HepG2 (cell line): ENCODE data around the gene MEIOB. TPM values are rescaled to one million over a fixed set of nuclear protein-coding genes. Genes with fewer than 3 reads are reported as not detected.

Source experiments
- CBX1 ChIP-seq: IDR thresholded peaks from one replicate; pipeline ENCODE4 v1.6.1; 2016; ENCODE audit warnings: antibody characterized with exemption, low read depth
- HDAC2 ChIP-seq: sonication (generic); formaldehyde crosslinking; IDR thresholded peaks from 2 replicates; pipeline ENCODE4 v1.4.0; 2020; ENCODE audit warnings: missing genetic modification reagents
- NFATC3 ChIP-seq: sonication (generic); formaldehyde crosslinking; IDR thresholded peaks from 2 replicates; pipeline ENCODE4 v1.5.1; 2020; ENCODE audit warnings: mild to moderate bottlenecking, missing genetic modification reagents
- NFIB ChIP-seq: sonication (generic); formaldehyde crosslinking; IDR thresholded peaks from 2 replicates; pipeline ENCODE4 v1.9.0; 2021; ENCODE audit warnings: missing genetic modification reagents, mild to moderate bottlenecking, borderline replicate concordance
- RARG ChIP-seq: sonication (generic); formaldehyde crosslinking; IDR thresholded peaks from 2 replicates; pipeline ENCODE4 v1.4.0; 2020; ENCODE audit warnings: low read depth, mild to moderate bottlenecking, missing genetic modification reagents
- SCMH1 ChIP-seq: sonication (generic); formaldehyde crosslinking; IDR thresholded peaks from 2 replicates; pipeline ENCODE4 v1.9.0; 2021; ENCODE audit warnings: missing genetic modification reagents, mild to moderate bottlenecking, borderline replicate concordance
- SSRP1 ChIP-seq: IDR thresholded peaks from 2 replicates; pipeline ENCODE4 v1.6.1; 2016; ENCODE audit warnings: control low read depth
- ZBTB38 ChIP-seq: sonication (generic); formaldehyde crosslinking; IDR thresholded peaks from 2 replicates; pipeline ENCODE4 v1.5.1; 2020; ENCODE audit warnings: mild to moderate bottlenecking, missing genetic modification reagents
- ZNF232 ChIP-seq: sonication (generic); formaldehyde crosslinking; IDR thresholded peaks from 2 replicates; pipeline ENCODE4 v1.4.0; 2020; ENCODE audit warnings: missing genetic modification reagents, borderline replicate concordance
- ZNF430 ChIP-seq: sonication (generic); formaldehyde crosslinking; IDR thresholded peaks from 2 replicates; pipeline ENCODE4 v1.9.0; 2021; ENCODE audit warnings: mild to moderate bottlenecking, missing genetic modification reagents
- ZZZ3 ChIP-seq: sonication (generic); formaldehyde crosslinking; IDR thresholded peaks from 2 replicates; pipeline ENCODE4 v1.4.0; 2020; ENCODE audit warnings: missing genetic modification reagents, mild to moderate bottlenecking, borderline replicate concordance
- polyA plus RNA-seq, 8 experiments: library from polyadenylated mRNA; depleted of rRNA in 3 of 8; stranded (reverse) in 7 of 8; unstranded in 1 of 8; fragments of >200 nt; fragmentation: Illumina TruSeq in 4 of 8; extraction: Trizol in 4 of 8; gene quantifications; 2 replicates each; pipeline versions ENCODE4 v1.2.1 to v1.2.3, GENCODE V29; 2011 to 2016; ENCODE audit warnings: low read depth in 4 of 8, missing spikeins in 1 of 8, mixed read lengths in 1 of 8; ENCODE audit not compliant: insufficient read depth in 1 of 8
- total RNA-seq, 5 experiments: library from RNA; depleted of rRNA; stranded (reverse); fragments of >200 nt; fragmentation: Illumina TruSeq; extraction: Trizol; gene quantifications; 2 replicates each; pipeline ENCODE4 v1.2.3, GENCODE V29; 2016; ENCODE audit warnings: low read depth in 1 of 5
- TF ChIP-seq, protein P1 (sequence below): sonication (generic); formaldehyde crosslinking; IDR thresholded peaks from 2 replicates; pipeline ENCODE4; 2020; ENCODE audit warnings: missing genetic modification reagents, mild to moderate bottlenecking, borderline replicate concordance
- TF ChIP-seq, protein P2 (sequence below), 2 experiments: fragments of 450-650 bp in 1 of 2; sonication (generic) in 1 of 2; formaldehyde crosslinking; IDR thresholded peaks; 2 replicates each; pipeline versions ENCODE4 v1.5.0 to v1.8.0; 2020 to 2022; ENCODE audit warnings: mild to moderate bottlenecking in 1 of 2, missing genetic modification reagents in 1 of 2
- TF ChIP-seq, protein P3 (sequence below), 2 experiments: sonication (generic) in 1 of 2; formaldehyde crosslinking in 1 of 2; IDR thresholded peaks; 2 replicates each; pipeline versions ENCODE4 v1.5.1 to v1.6.1; 2011 to 2020; ENCODE audit warnings: borderline replicate concordance in 1 of 2, low read depth in 1 of 2, low read length in 1 of 2, mild to moderate bottlenecking in 1 of 2, missing genetic modification reagents in 1 of 2, moderate library complexity in 1 of 2
- TF ChIP-seq, protein P4 (sequence below): sonication (generic); formaldehyde crosslinking; IDR thresholded peaks from 2 replicates; pipeline ENCODE4 v1.5.1; 2020; ENCODE audit warnings: missing genetic modification reagents, mild to moderate bottlenecking, borderline replicate concordance
- TF ChIP-seq, protein P5 (sequence below): sonication (generic); formaldehyde crosslinking; IDR thresholded peaks from 2 replicates; pipeline ENCODE4 v1.5.1; 2020; ENCODE audit warnings: missing genetic modification reagents, mild to moderate bottlenecking, borderline replicate concordance
- TF ChIP-seq, protein P6 (sequence below): sonication (generic); formaldehyde crosslinking; IDR thresholded peaks from 2 replicates; pipeline ENCODE4 v1.9.0; 2021; ENCODE audit warnings: missing genetic modification reagents, borderline replicate concordance
- TF ChIP-seq, protein P7 (sequence below): sonication (generic); formaldehyde crosslinking; IDR thresholded peaks from 2 replicates; pipeline ENCODE4 v1.8.1; 2023; ENCODE audit warnings: mild to moderate bottlenecking, missing genetic modification reagents

MEIOB gene
- total and polyA plus RNA-seq, 2 of the 13 experiments (the other 11 are each of a cell fraction or from before 2014, with no cell fraction given), result 0.17 TPM; not detected in 1

DNA sequence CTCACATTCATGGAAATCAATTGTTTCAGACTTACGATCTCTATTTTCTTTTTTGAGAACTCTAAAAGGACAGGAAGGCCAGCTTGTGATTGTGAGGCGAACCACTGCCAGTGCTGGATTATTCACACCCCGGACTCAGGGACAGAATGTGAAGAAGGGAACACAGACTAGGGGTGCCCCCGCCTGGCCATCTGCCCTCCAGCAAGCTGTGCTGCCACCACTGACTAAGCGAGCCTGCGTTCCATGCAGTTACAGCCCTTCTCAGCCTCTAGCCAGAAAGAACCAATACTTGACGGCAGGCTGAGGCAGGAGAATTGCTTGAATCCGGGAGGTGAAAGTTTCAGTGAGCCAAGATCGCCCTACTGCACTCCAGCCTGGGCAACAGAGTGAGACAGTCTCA is 48.1 kb downstream of the MEIOB start (continued):
- TF ChIP-seq ZBTB38 (CRISPR knock-in tag) (peak; percentile 31; the same call in 1 of the 2 replicates), SCMH1 (CRISPR knock-in tag) (no peak), HDAC2 (CRISPR knock-in tag) (peak; percentile 28; the same call in 1 of the 2 replicates), ZNF430 (CRISPR knock-in tag) (no peak), ZZZ3 (no peak), NFATC3 (CRISPR knock-in tag) (no peak), SSRP1 (no peak), CBX1 (no peak), ZNF232 (no peak), NFIB (CRISPR knock-in tag) (no peak), RARG (CRISPR knock-in tag) (no peak)
- TF ChIP-seq, protein P1, sequence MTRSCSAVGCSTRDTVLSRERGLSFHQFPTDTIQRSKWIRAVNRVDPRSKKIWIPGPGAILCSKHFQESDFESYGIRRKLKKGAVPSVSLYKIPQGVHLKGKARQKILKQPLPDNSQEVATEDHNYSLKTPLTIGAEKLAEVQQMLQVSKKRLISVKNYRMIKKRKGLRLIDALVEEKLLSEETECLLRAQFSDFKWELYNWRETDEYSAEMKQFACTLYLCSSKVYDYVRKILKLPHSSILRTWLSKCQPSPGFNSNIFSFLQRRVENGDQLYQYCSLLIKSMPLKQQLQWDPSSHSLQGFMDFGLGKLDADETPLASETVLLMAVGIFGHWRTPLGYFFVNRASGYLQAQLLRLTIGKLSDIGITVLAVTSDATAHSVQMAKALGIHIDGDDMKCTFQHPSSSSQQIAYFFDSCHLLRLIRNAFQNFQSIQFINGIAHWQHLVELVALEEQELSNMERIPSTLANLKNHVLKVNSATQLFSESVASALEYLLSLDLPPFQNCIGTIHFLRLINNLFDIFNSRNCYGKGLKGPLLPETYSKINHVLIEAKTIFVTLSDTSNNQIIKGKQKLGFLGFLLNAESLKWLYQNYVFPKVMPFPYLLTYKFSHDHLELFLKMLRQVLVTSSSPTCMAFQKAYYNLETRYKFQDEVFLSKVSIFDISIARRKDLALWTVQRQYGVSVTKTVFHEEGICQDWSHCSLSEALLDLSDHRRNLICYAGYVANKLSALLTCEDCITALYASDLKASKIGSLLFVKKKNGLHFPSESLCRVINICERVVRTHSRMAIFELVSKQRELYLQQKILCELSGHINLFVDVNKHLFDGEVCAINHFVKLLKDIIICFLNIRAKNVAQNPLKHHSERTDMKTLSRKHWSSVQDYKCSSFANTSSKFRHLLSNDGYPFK (CRISPR knock-in tag), result no peak
- TF ChIP-seq, protein P2, sequence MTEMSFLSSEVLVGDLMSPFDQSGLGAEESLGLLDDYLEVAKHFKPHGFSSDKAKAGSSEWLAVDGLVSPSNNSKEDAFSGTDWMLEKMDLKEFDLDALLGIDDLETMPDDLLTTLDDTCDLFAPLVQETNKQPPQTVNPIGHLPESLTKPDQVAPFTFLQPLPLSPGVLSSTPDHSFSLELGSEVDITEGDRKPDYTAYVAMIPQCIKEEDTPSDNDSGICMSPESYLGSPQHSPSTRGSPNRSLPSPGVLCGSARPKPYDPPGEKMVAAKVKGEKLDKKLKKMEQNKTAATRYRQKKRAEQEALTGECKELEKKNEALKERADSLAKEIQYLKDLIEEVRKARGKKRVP (CRISPR knock-in tag; IDR thresholded peaks at IDR 0.05), result no peak
- TF ChIP-seq, protein P3, sequence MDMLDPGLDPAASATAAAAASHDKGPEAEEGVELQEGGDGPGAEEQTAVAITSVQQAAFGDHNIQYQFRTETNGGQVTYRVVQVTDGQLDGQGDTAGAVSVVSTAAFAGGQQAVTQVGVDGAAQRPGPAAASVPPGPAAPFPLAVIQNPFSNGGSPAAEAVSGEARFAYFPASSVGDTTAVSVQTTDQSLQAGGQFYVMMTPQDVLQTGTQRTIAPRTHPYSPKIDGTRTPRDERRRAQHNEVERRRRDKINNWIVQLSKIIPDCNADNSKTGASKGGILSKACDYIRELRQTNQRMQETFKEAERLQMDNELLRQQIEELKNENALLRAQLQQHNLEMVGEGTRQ (IDR thresholded peaks at IDR 0.05; ENCODE audit: low read depth, low read length), result no peak
- TF ChIP-seq, protein P3 (CRISPR knock-in tag; IDR thresholded peaks at IDR 0.05; ENCODE audit: borderline replicate concordance), result no peak
- TF ChIP-seq, protein P4, sequence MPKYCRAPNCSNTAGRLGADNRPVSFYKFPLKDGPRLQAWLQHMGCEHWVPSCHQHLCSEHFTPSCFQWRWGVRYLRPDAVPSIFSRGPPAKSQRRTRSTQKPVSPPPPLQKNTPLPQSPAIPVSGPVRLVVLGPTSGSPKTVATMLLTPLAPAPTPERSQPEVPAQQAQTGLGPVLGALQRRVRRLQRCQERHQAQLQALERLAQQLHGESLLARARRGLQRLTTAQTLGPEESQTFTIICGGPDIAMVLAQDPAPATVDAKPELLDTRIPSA (CRISPR knock-in tag), result no peak
- TF ChIP-seq, protein P5, sequence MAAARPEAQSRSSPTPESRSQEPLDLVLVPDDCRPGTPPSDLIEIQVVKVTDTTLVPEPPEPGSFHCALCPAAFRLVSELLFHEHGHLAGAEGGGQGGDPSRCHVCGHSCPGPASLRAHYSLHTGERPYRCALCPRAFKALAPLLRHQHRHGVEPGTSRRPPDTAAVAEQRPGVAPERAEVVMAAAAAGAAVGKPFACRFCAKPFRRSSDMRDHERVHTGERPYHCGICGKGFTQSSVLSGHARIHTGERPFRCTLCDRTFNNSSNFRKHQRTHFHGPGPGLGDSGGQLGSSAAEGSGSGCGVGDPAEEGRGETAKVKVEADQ (CRISPR knock-in tag), result no peak
- TF ChIP-seq, protein P6, sequence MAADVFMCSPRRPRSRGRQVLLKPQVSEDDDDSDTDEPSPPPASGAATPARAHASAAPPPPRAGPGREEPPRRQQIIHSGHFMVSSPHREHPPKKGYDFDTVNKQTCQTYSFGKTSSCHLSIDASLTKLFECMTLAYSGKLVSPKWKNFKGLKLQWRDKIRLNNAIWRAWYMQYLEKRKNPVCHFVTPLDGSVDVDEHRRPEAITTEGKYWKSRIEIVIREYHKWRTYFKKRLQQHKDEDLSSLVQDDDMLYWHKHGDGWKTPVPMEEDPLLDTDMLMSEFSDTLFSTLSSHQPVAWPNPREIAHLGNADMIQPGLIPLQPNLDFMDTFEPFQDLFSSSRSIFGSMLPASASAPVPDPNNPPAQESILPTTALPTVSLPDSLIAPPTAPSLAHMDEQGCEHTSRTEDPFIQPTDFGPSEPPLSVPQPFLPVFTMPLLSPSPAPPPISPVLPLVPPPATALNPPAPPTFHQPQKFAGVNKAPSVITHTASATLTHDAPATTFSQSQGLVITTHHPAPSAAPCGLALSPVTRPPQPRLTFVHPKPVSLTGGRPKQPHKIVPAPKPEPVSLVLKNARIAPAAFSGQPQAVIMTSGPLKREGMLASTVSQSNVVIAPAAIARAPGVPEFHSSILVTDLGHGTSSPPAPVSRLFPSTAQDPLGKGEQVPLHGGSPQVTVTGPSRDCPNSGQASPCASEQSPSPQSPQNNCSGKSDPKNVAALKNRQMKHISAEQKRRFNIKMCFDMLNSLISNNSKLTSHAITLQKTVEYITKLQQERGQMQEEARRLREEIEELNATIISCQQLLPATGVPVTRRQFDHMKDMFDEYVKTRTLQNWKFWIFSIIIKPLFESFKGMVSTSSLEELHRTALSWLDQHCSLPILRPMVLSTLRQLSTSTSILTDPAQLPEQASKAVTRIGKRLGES (CRISPR knock-in tag), result no peak
- TF ChIP-seq, protein P7, sequence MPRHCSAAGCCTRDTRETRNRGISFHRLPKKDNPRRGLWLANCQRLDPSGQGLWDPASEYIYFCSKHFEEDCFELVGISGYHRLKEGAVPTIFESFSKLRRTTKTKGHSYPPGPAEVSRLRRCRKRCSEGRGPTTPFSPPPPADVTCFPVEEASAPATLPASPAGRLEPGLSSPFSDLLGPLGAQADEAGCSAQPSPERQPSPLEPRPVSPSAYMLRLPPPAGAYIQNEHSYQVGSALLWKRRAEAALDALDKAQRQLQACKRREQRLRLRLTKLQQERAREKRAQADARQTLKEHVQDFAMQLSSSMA (CRISPR knock-in tag), result no peak
